Smooth muscle cell (in vitro differentiated cells): ENCODE measurements around the gene ENAH. TPM values are rescaled to one million over a fixed set of nuclear protein-coding genes. Genes with fewer than 3 reads are reported as not detected.

ENCODE experiments used
- DNase-seq: peaks from one replicate; lab custom pipeline; 2025; ENCODE audit not compliant: unreplicated experiment; lab: John Stamatoyannopoulos, UW
- H2AFZ ChIP-seq: fragments of 200-600 bp; sonication (generic); 2 replicates; pipeline ENCODE4 v1.6.0; 2016; ENCODE audit warnings: antibody characterized with exemption, low read depth, mild to moderate bottlenecking
- H3F3A ChIP-seq: fragments of 200-600 bp; sonication (generic); 2 replicates; pipeline ENCODE4 v1.6.0; 2017; ENCODE audit warnings: antibody characterized with exemption, low read depth
- H3K27ac ChIP-seq: fragments of 200-600 bp; sonication (generic); 2 replicates; pipeline ENCODE4 v1.5.1; 2016; ENCODE audit warnings: low read depth, mild to moderate bottlenecking
- H3K27me3 ChIP-seq: fragments of 200-600 bp; sonication (generic); 2 replicates; pipeline ENCODE4 v1.6.1; 2016; ENCODE audit warnings: low read depth, mild to moderate bottlenecking
- H3K36me3 ChIP-seq: fragments of 200-600 bp; sonication (generic); 2 replicates; pipeline ENCODE4 v1.5.1; 2016; ENCODE audit warnings: low read depth
- H3K4me1 ChIP-seq: fragments of 200-600 bp; sonication (generic); 2 replicates; pipeline ENCODE4 v1.5.1; 2016; ENCODE audit warnings: low read depth
- H3K4me2 ChIP-seq: fragments of 200-600 bp; sonication (generic); 2 replicates; pipeline ENCODE4 v1.6.0; 2016; ENCODE audit warnings: mild to moderate bottlenecking
- H3K4me3 ChIP-seq: fragments of 200-600 bp; sonication (generic); 2 replicates; pipeline ENCODE4 v1.5.1; 2016; ENCODE audit warnings: mild to moderate bottlenecking
- H3K79me2 ChIP-seq: fragments of 200-600 bp; sonication (generic); 2 replicates; pipeline ENCODE4 v1.6.0; 2016; ENCODE audit warnings: low read depth, mild to moderate bottlenecking
- H3K9ac ChIP-seq: fragments of 200-600 bp; sonication (generic); 2 replicates; pipeline ENCODE4 v1.6.0; 2016; ENCODE audit warnings: low read depth
- H3K9me3 ChIP-seq: fragments of 200-600 bp; sonication (generic); replicated peaks from 2 replicates; pipeline ENCODE4 v1.5.1; 2016; ENCODE audit warnings: low read depth
- H4K20me1 ChIP-seq: fragments of 200-600 bp; sonication (generic); 2 replicates; pipeline ENCODE4 v1.6.0; 2016; ENCODE audit warnings: low read depth
- CTCF ChIP-seq: fragments of 200-600 bp; sonication (generic); IDR thresholded peaks from 2 replicates; pipeline ENCODE4 v1.5.1; 2017; ENCODE audit warnings: borderline replicate concordance, mild to moderate bottlenecking, antibody characterized with exemption; ENCODE audit not compliant: insufficient read depth, poor library complexity, severe bottlenecking
- WGBS: methylation state at CpG from one replicate; pipeline ENCODE4 v1.1.7; 2016; ENCODE audit warnings: low lambda C conversion rate; 5-methylcytosine and 5-hydroxymethylcytosine counted together
- polyA plus RNA-seq: library from polyadenylated mRNA; unstranded; fragments of >200 nt; fragmentation: Nextera tagmentation; extraction: Ambion mirVana; gene quantifications from 2 replicates; pipeline ENCODE4 v1.2.1, GENCODE V29; 2016
- total RNA-seq: library from RNA; depleted of rRNA; stranded (reverse); fragments of >200 nt; gene quantifications from 2 replicates; pipeline ENCODE4 v1.2.3, GENCODE V29; 2014

Gene ENAH
- total and polyA plus RNA-seq, 2 experiments from 2014 or later, result 39.3 to 147 TPM

DNA sequence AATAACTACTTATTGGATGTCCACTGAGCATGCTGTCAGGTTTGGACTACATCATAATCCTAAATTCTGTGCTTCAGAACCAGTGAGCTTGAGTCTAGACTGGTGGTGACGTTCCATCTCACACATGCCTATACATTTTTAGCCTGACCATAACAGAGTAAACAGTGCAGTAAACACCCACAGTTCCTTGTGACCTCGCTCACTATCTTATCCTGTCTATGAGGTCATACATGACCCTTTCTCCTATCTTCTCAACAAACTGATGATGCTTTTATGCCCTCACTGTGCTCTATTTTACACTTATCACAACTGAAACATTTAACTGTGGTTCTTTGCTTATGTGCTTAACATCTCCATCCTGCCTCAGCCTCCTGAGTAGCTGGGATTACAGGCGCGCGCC is 91.2 kb downstream of the ENAH start:
- H3K79me2 ChIP-seq, result peaks cover 82% of the 10 kb centered on the region
- H3K27me3 ChIP-seq, result no peaks in the 10 kb centered on the region
- H3K9me3 ChIP-seq, result no peaks in the 10 kb centered on the region
- peaks cover 6% of the 10 kb centered on the region for H3F3A ChIP-seq
- no peak overlapping the region for H2AFZ ChIP-seq
- H3K4me3 ChIP-seq, result no peak overlapping the region
- peak overlapping the region; percentile 48 for H3K27ac ChIP-seq
- no peak overlapping the region for H3K4me2 ChIP-seq
- TF ChIP-seq CTCF, result no peak
- peaks cover 45% of the 10 kb centered on the region for H4K20me1 ChIP-seq
- H3K4me1 ChIP-seq, result peaks cover 8% of the 10 kb centered on the region
- 58% methylated on average over 5 of the region's 5 CpGs for WGBS
- peaks cover 7% of the 10 kb centered on the region for H3K36me3 ChIP-seq
- no peak overlapping the region for H3K9ac ChIP-seq
- no peak for DNase-seq

- H3K4me2 ChIP-seq, result no peak overlapping the region
- H3K79me2 ChIP-seq, result peaks cover 85% of the 10 kb centered on the region
- no peak overlapping the region for H2AFZ ChIP-seq
- H3F3A ChIP-seq, result peaks cover 9% of the 10 kb centered on the region
- no peak overlapping the region for H3K9ac ChIP-seq
- no peak for DNase-seq
- H3K27me3 ChIP-seq, result no peaks in the 10 kb centered on the region
- no peak for TF ChIP-seq CTCF
- no peaks in the 10 kb centered on the region for H3K4me1 ChIP-seq
- no peaks in the 10 kb centered on the region for H3K9me3 ChIP-seq
- H4K20me1 ChIP-seq, result peaks cover 38% of the 10 kb centered on the region
- peaks cover 7% of the 10 kb centered on the region for H3K36me3 ChIP-seq
- H3K27ac ChIP-seq, result no peak overlapping the region
- 100% methylated on average over 3 of the region's 3 CpGs for WGBS
- H3K4me3 ChIP-seq, result no peak overlapping the region
Measured at GRCh38 chr1:225559902-225560301, 93.0 kb downstream of the ENAH start.

GRCh38 chr1:225559326-225559725 is 93.6 kb downstream of the ENAH start:
- H3K4me1 ChIP-seq, result no peaks in the 10 kb centered on the region
- TF ChIP-seq CTCF, result no peak
- no peak overlapping the region for H3K4me2 ChIP-seq
- WGBS, result 96% methylated on average over 2 of the region's 2 CpGs
- no peak overlapping the region for H3K9ac ChIP-seq
- H3K27me3 ChIP-seq, result no peaks in the 10 kb centered on the region
- no peaks in the 10 kb centered on the region for H3K9me3 ChIP-seq
- H3K4me3 ChIP-seq, result no peak overlapping the region
- peaks cover 7% of the 10 kb centered on the region for H3K36me3 ChIP-seq
- peaks cover 10% of the 10 kb centered on the region for H3F3A ChIP-seq
- DNase-seq, result no peak
- H3K27ac ChIP-seq, result no peak overlapping the region
- no peak overlapping the region for H2AFZ ChIP-seq
- H3K79me2 ChIP-seq, result peaks cover 85% of the 10 kb centered on the region
- H4K20me1 ChIP-seq, result peaks cover 40% of the 10 kb centered on the region

DNA sequence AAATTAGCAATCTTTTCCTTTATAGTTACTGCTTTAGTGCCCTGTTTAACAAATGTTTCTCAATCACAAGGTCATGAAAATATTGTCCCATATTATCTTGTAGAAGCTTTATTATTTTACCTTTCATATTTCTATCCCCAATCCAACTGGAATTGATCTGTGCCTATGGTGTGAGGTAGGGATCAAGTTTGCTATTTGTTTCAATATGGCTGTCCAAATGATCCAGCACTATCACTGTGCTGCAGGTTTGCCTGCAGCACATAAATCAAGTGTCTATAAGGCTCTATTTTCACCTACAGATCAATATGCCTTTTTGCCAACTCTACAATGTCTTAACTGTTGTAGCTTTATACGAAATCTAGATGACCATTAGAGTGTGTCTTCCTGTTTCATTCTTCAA is 96.2 kb downstream of the ENAH start:
- H4K20me1 ChIP-seq, result peaks cover 49% of the 10 kb centered on the region
- peaks cover 7% of the 10 kb centered on the region for H3K36me3 ChIP-seq
- H3K9ac ChIP-seq, result no peak overlapping the region
- no peaks in the 10 kb centered on the region for H3K9me3 ChIP-seq
- H3K27ac ChIP-seq, result no peak overlapping the region
- no peak overlapping the region for H3K4me3 ChIP-seq
- no peak overlapping the region for H2AFZ ChIP-seq
- H3K4me1 ChIP-seq, result no peaks in the 10 kb centered on the region
- no peak for DNase-seq
- H3K4me2 ChIP-seq, result no peak overlapping the region
- peaks cover 6% of the 10 kb centered on the region for H3F3A ChIP-seq
- WGBS, result 97% methylated on average over 1 of the region's 1 CpG
- no peak for TF ChIP-seq CTCF
- no peaks in the 10 kb centered on the region for H3K27me3 ChIP-seq
- peaks cover 91% of the 10 kb centered on the region for H3K79me2 ChIP-seq
